Coronary artery (tissue), 2 donors: ENCODE measurements around the gene NAPEPLD.

Experiments used
- DNase-seq: peaks from one replicate; pipeline ENCODE4 v3.0.0-alpha.2; 2017; ENCODE audit warnings: low spot score
- H3K27ac ChIP-seq, 2 donors: fragments of 200-600 bp; sonication (generic); one replicate each; pipeline ENCODE4 v1.5.1; 2016 to 2019
- H3K4me3 ChIP-seq: fragments of 200-600 bp; sonication (generic); 2 replicates; pipeline ENCODE4 v1.5.1; 2016; ENCODE audit warnings: mild to moderate bottlenecking, moderate library complexity
- CTCF ChIP-seq: fragments of 200-600 bp; sonication (generic); IDR thresholded peaks from one replicate; pipeline ENCODE4 v1.5.1; 2019; ENCODE audit warnings: antibody characterized with exemption

Gene NAPEPLD

GRCh38 chr7:103130901-103131624 lies 17.8 kb downstream of the NAPEPLD start:
- Histone ChIP-seq H3K27ac (no peak overlapping the region), H3K4me3 (no peak overlapping the region)
- no peak for DNase-seq
- no peak for TF ChIP-seq CTCF

GRCh38 chr7:103129702-103130549 lies 19.0 kb downstream of the NAPEPLD start:
- no peak for TF ChIP-seq CTCF
- no peak for DNase-seq
- Histone ChIP-seq H3K4me3 (no peak overlapping the region), H3K27ac (no peak overlapping the region)

- DNase-seq: no peak
- Histone ChIP-seq H3K27ac (no peak overlapping the region), H3K4me3 (no peak overlapping the region)
- TF ChIP-seq CTCF: no peak
Observed at GRCh38 chr7:103127006-103127405, 21.9 kb downstream of the NAPEPLD start.

- H3K27ac ChIP-seq: no peak overlapping the region
- TF ChIP-seq CTCF: no peak
- no peak overlapping the region for H3K4me3 ChIP-seq
- DNase-seq: no peak
Observed at GRCh38 chr7:103124429-103124979, 24.4 kb downstream of the NAPEPLD start.

- Histone ChIP-seq H3K4me3 (no peak overlapping the region), H3K27ac (no peak overlapping the region)
- DNase-seq: no peak
- TF ChIP-seq CTCF: no peak
Observed at GRCh38 chr7:103123529-103123928, 25.4 kb downstream of the NAPEPLD start.

- Histone ChIP-seq H3K4me3 (no peak overlapping the region), H3K27ac (no peak overlapping the region)
- no peak for TF ChIP-seq CTCF
- no peak for DNase-seq
Observed at GRCh38 chr7:103121641-103122040, 27.3 kb downstream of the NAPEPLD start.
